ENCODE measurements around the gene DIAPH3. TPM values are rescaled to one million over a fixed set of nuclear protein-coding genes. Genes with fewer than 3 reads are reported as not detected.
A peak's percentile ranks its signal among the peaks of the same experiment; 100 is the strongest.

The DIAPH3 gene
- total and polyA plus RNA-seq, 2 donors, result 0.80 to 4.5 TPM

- Histone ChIP-seq H3K4me1 (ENCODE audit: control insufficient read depth in 2 of 2, insufficient read depth in 2 of 2, low read length in 2 of 2) (no peaks in the 10 kb centered on the region), H3K27ac (ENCODE audit: low read depth in 1 of 2, low read length in 1 of 2) (no peak overlapping the region), H3K27me3 (ENCODE audit: control insufficient read depth in 2 of 2, insufficient read depth in 1 of 2, low read length in 1 of 2) (no peaks in the 10 kb centered on the region), H3K36me3 (ENCODE audit: control insufficient read depth in 2 of 2, insufficient read depth in 2 of 2, low read length in 1 of 2) (no peaks in the 10 kb centered on the region), H3K9me3 (ENCODE audit: control insufficient read depth in 2 of 2, insufficient read depth in 1 of 2, low read length in 1 of 2) (no peaks in the 10 kb centered on the region), H3K4me3 (ENCODE audit: low read length in 2 of 2) (no peak overlapping the region)
- 94% methylated on average over 2 of the region's 2 CpGs for WGBS
- no peak for DNase-seq (ENCODE audit: low read depth in 6 of 9, low spot score in 9 of 9)
Observed at GRCh38 chr13:59686798-59687394, 476.8 kb downstream of the DIAPH3 start.

GRCh38 chr13:59684105-59684504 is 479.6 kb downstream of the DIAPH3 start:
- Histone ChIP-seq H3K4me3 (ENCODE audit: low read length in 2 of 2) (no peak overlapping the region), H3K27me3 (ENCODE audit: control insufficient read depth in 2 of 2, insufficient read depth in 1 of 2, low read length in 1 of 2) (no peaks in the 10 kb centered on the region), H3K4me1 (ENCODE audit: control insufficient read depth in 2 of 2, insufficient read depth in 2 of 2, low read length in 2 of 2) (no peaks in the 10 kb centered on the region), H3K9me3 (ENCODE audit: control insufficient read depth in 2 of 2, insufficient read depth in 1 of 2, low read length in 1 of 2) (no peaks in the 10 kb centered on the region), H3K27ac (ENCODE audit: low read depth in 1 of 2, low read length in 1 of 2) (no peak overlapping the region), H3K36me3 (ENCODE audit: control insufficient read depth in 2 of 2, insufficient read depth in 2 of 2, low read length in 1 of 2) (no peaks in the 10 kb centered on the region)
- 92% methylated on average over 5 of the region's 5 CpGs for WGBS
- no peak for DNase-seq (ENCODE audit: low read depth in 6 of 9, low spot score in 9 of 9)

GRCh38 chr13:59681636-59682311 is 482.0 kb downstream of the DIAPH3 start:
- no peaks in the 10 kb centered on the region for H3K4me1 ChIP-seq (ENCODE audit: control insufficient read depth in 2 of 2, insufficient read depth in 2 of 2, low read length in 2 of 2)
- no peaks in the 10 kb centered on the region for H3K27me3 ChIP-seq (ENCODE audit: control insufficient read depth in 2 of 2, insufficient read depth in 1 of 2, low read length in 1 of 2)
- no peaks in the 10 kb centered on the region for H3K9me3 ChIP-seq (ENCODE audit: control insufficient read depth in 2 of 2, insufficient read depth in 1 of 2, low read length in 1 of 2)
- no peak overlapping the region for H3K4me3 ChIP-seq (ENCODE audit: low read length in 2 of 2)
- no peak overlapping the region for H3K27ac ChIP-seq (ENCODE audit: low read depth in 1 of 2, low read length in 1 of 2)
- 97% methylated on average over 1 of the region's 1 CpG for WGBS
- no peak for DNase-seq (ENCODE audit: low read depth in 6 of 9, low spot score in 9 of 9)
- no peaks in the 10 kb centered on the region for H3K36me3 ChIP-seq (ENCODE audit: control insufficient read depth in 2 of 2, insufficient read depth in 2 of 2, low read length in 1 of 2)

GRCh38 chr13:59680429-59681024 is 483.2 kb downstream of the DIAPH3 start:
- no peaks in the 10 kb centered on the region for H3K36me3 ChIP-seq (ENCODE audit: control insufficient read depth in 2 of 2, insufficient read depth in 2 of 2, low read length in 1 of 2)
- no peaks in the 10 kb centered on the region for H3K9me3 ChIP-seq (ENCODE audit: control insufficient read depth in 2 of 2, insufficient read depth in 1 of 2, low read length in 1 of 2)
- 82% methylated on average over 7 of the region's 7 CpGs for WGBS
- peak in 1 of 9 donors; percentile 21 for DNase-seq (ENCODE audit: low read depth in 6 of 9, low spot score in 9 of 9)
- H3K27me3 ChIP-seq (ENCODE audit: control insufficient read depth in 2 of 2, insufficient read depth in 1 of 2, low read length in 1 of 2), result no peaks in the 10 kb centered on the region
- H3K4me3 ChIP-seq (ENCODE audit: low read length in 2 of 2), result no peak overlapping the region
- no peak overlapping the region for H3K27ac ChIP-seq (ENCODE audit: low read depth in 1 of 2, low read length in 1 of 2)
- no peaks in the 10 kb centered on the region for H3K4me1 ChIP-seq (ENCODE audit: control insufficient read depth in 2 of 2, insufficient read depth in 2 of 2, low read length in 2 of 2)

- Histone ChIP-seq H3K27ac (ENCODE audit: low read depth in 1 of 2, low read length in 1 of 2) (no peak overlapping the region), H3K4me1 (ENCODE audit: control insufficient read depth in 2 of 2, insufficient read depth in 2 of 2, low read length in 2 of 2) (no peaks in the 10 kb centered on the region), H3K4me3 (ENCODE audit: low read length in 2 of 2) (no peak overlapping the region)
Observed at GRCh38 chr13:59679254-59679653, 484.5 kb downstream of the DIAPH3 start.

GRCh38 chr13:59677966-59678814 is 485.5 kb downstream of the DIAPH3 start:
- H3K27me3 ChIP-seq (ENCODE audit: control insufficient read depth in 2 of 2, insufficient read depth in 1 of 2, low read length in 1 of 2), result no peaks in the 10 kb centered on the region
- WGBS, result 95% methylated on average over 6 of the region's 6 CpGs

More at GRCh38 chr13:59679254-59679653, 484.5 kb downstream of the DIAPH3 start:
- Histone ChIP-seq H3K27me3 (ENCODE audit: control insufficient read depth in 2 of 2, insufficient read depth in 1 of 2, low read length in 1 of 2) (no peaks in the 10 kb centered on the region), H3K9me3 (ENCODE audit: control insufficient read depth in 2 of 2, insufficient read depth in 1 of 2, low read length in 1 of 2) (no peaks in the 10 kb centered on the region), H3K36me3 (ENCODE audit: control insufficient read depth in 2 of 2, insufficient read depth in 2 of 2, low read length in 1 of 2) (no peaks in the 10 kb centered on the region)
- no peak for DNase-seq (ENCODE audit: low read depth in 6 of 9, low spot score in 9 of 9)
- WGBS, result 84% methylated on average over 1 of the region's 1 CpG

GRCh38 chr13:59677430-59677829 is 486.3 kb downstream of the DIAPH3 start:
- Histone ChIP-seq H3K27ac (ENCODE audit: low read depth in 1 of 2, low read length in 1 of 2) (no peak overlapping the region), H3K36me3 (ENCODE audit: control insufficient read depth in 2 of 2, insufficient read depth in 2 of 2, low read length in 1 of 2) (no peaks in the 10 kb centered on the region), H3K27me3 (ENCODE audit: control insufficient read depth in 2 of 2, insufficient read depth in 1 of 2, low read length in 1 of 2) (no peaks in the 10 kb centered on the region), H3K4me1 (ENCODE audit: control insufficient read depth in 2 of 2, insufficient read depth in 2 of 2, low read length in 2 of 2) (no peaks in the 10 kb centered on the region), H3K4me3 (ENCODE audit: low read length in 2 of 2) (no peak overlapping the region), H3K9me3 (ENCODE audit: control insufficient read depth in 2 of 2, insufficient read depth in 1 of 2, low read length in 1 of 2) (no peaks in the 10 kb centered on the region)
- no peak for DNase-seq (ENCODE audit: low read depth in 6 of 9, low spot score in 9 of 9)

More at GRCh38 chr13:59677966-59678814, 485.5 kb downstream of the DIAPH3 start:
- Histone ChIP-seq H3K27ac (ENCODE audit: low read depth in 1 of 2, low read length in 1 of 2) (no peak overlapping the region), H3K4me3 (ENCODE audit: low read length in 2 of 2) (no peak overlapping the region), H3K36me3 (ENCODE audit: control insufficient read depth in 2 of 2, insufficient read depth in 2 of 2, low read length in 1 of 2) (no peaks in the 10 kb centered on the region), H3K9me3 (ENCODE audit: control insufficient read depth in 2 of 2, insufficient read depth in 1 of 2, low read length in 1 of 2) (no peaks in the 10 kb centered on the region), H3K4me1 (ENCODE audit: control insufficient read depth in 2 of 2, insufficient read depth in 2 of 2, low read length in 2 of 2) (no peaks in the 10 kb centered on the region)
- DNase-seq (ENCODE audit: low read depth in 6 of 9, low spot score in 9 of 9), result peak in 8 of 9 donors; percentile 13 to 66 (median 25)

- DNase-seq (ENCODE audit: low read depth in 6 of 9, low spot score in 9 of 9), result no peak
- Histone ChIP-seq H3K4me1 (ENCODE audit: control insufficient read depth in 2 of 2, insufficient read depth in 2 of 2, low read length in 2 of 2) (no peaks in the 10 kb centered on the region), H3K36me3 (ENCODE audit: control insufficient read depth in 2 of 2, insufficient read depth in 2 of 2, low read length in 1 of 2) (no peaks in the 10 kb centered on the region), H3K27ac (ENCODE audit: low read depth in 1 of 2, low read length in 1 of 2) (no peak overlapping the region), H3K9me3 (ENCODE audit: control insufficient read depth in 2 of 2, insufficient read depth in 1 of 2, low read length in 1 of 2) (no peaks in the 10 kb centered on the region), H3K4me3 (ENCODE audit: low read length in 2 of 2) (no peak overlapping the region), H3K27me3 (ENCODE audit: control insufficient read depth in 2 of 2, insufficient read depth in 1 of 2, low read length in 1 of 2) (no peaks in the 10 kb centered on the region)
- WGBS, result 97% methylated on average over 1 of the region's 1 CpG
Observed at GRCh38 chr13:59674616-59675015, 489.1 kb downstream of the DIAPH3 start.

GRCh38 chr13:59673286-59673685 is 490.4 kb downstream of the DIAPH3 start:
- Histone ChIP-seq H3K27me3 (ENCODE audit: control insufficient read depth in 2 of 2, insufficient read depth in 1 of 2, low read length in 1 of 2) (no peaks in the 10 kb centered on the region), H3K4me3 (ENCODE audit: low read length in 2 of 2) (no peak overlapping the region), H3K9me3 (ENCODE audit: control insufficient read depth in 2 of 2, insufficient read depth in 1 of 2, low read length in 1 of 2) (no peaks in the 10 kb centered on the region), H3K27ac (ENCODE audit: low read depth in 1 of 2, low read length in 1 of 2) (no peak overlapping the region), H3K36me3 (ENCODE audit: control insufficient read depth in 2 of 2, insufficient read depth in 2 of 2, low read length in 1 of 2) (no peaks in the 10 kb centered on the region), H3K4me1 (ENCODE audit: control insufficient read depth in 2 of 2, insufficient read depth in 2 of 2, low read length in 2 of 2) (no peaks in the 10 kb centered on the region)
- DNase-seq (ENCODE audit: low read depth in 6 of 9, low spot score in 9 of 9), result no peak
- WGBS, result 92% methylated on average over 1 of the region's 1 CpG

Data from thymus (tissue), 11 donors.